H54 (cell line): Measurements from ENCODE around the gene SORBS2.

Source experiments
- DNase-seq: peaks from one replicate; pipeline ENCODE4 v3.0.0; 2011; ENCODE audit warnings: low spot score, mixed read lengths; ENCODE audit not compliant: insufficient read length
- FAIRE-seq: peaks from 3 replicates; lab custom pipeline; 2011; peaks lifted over from hg19 to GRCh38; lab: Jason Lieb, UNC
- POLR2A ChIP-seq: IDR thresholded peaks from 2 replicates; pipeline ENCODE4 v1.6.1; 2011; ENCODE audit warnings: low read depth, mild to moderate bottlenecking, low read length

Gene SORBS2

DNA sequence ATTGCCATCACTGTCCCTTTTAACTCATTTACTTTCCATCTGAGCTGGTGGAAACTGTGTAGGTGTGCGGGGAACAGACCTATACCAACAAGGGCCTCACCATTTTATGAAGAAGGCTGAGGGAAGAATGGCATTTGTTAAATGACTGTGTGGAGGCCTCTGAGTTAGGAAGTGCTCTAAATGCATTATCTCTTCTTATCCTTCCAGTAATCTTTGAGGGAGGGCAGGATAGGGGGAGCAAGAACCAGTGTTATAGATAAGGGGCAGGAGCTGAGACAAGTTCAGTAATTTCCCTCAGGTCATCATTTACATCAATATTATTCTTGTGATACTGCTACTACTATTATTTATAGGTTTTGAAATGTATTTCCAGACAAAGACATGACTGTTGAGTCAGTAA, 154.3 kb downstream of the SORBS2 start:
- TF ChIP-seq POLR2A, result no peak
- FAIRE-seq (no peak), DNase-seq (no peak)

DNA sequence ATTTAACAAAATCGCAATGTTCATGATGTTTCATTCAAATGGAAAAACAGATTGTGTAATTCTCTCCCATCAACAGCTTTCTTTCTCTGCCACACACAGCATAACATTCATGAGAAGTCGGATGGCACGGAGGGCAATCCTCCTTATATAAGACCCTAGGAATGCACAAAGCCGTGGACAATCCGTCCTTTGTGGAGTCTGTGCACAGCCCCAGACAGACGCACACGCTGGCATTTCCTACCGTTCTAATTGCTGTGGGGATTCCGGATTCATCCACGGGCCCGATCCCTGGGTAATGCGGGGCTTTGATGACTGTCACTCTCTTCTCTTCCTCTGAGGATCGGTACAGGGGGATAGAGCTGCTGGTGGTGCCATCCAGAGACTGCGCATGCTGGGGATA, 154.8 kb downstream of the SORBS2 start:
- DNase-seq (no peak), FAIRE-seq (no peak)
- TF ChIP-seq POLR2A, result no peak

DNA sequence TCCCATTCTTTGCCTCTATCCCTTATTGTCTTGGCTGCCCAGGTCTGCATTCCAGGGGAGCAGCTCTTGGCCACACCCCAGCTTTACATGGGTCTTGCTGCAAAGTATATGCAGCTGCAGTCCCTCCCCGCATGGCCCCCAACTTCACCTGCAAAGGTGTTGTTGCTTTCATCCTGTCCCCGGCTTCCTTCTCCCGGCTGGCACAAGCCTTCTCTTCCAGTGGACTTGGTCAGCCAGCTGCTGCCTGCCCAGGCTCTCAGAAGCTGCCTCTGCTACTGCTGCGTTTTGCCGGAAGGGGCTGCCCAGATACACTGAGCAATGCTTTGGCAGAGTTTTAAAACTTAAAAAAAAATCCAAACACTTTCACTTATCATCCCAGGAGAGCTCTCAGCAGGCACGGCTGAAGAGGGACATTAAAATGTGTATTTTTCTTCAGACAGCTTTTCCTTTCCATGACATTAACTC, 155.5 kb downstream of the SORBS2 start:
- FAIRE-seq (no peak), DNase-seq (no peak)
- no peak for TF ChIP-seq POLR2A

DNA sequence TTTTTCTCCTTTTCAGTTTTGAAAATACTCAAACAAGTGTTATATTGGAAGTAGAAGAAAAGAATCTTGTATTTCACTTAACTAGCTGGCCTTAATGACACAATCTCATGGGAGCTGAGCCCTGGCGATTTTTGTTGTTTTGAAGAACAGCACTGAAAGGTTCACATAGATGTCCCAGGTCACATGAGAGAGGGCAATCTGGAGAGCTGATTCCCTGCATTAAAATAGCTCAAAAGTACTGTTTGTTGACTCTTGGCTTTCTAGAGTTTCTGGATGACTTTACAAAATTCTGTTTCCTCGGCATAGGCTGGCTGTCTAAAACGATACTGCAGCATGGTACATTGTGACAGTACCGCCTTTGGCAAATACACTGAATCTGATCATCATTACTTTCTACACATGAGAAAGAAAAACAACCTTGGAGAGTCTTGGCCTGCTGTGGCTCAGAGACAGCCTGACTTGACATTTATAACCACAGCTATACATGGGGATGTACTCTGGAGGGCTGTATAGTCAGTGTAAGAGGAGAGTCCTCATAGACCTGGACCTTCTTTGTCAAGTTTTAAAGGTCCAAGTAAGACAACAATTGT, 156.9 kb downstream of the SORBS2 start:
- DNase-seq, result no peak
- TF ChIP-seq POLR2A, result no peak

DNA sequence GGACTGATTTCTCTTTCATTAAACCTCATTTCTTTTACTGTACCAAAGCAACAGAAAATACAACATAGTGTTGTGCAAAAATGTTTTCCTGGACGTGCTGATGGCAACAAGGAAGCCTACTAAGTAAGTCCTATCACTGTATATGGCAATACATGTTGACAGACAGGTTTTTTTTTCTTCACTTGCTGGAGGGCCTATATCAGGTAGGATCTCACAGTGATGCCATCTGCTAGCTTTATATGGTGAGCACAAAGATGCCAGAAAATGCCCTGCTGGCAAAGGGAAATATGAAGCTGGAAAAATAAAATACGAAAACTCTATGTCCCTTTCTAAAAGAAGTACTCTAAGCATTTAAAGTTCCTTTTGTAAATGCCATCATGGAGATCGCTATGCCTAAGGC, 157.7 kb downstream of the SORBS2 start:
- FAIRE-seq, result no peak
- no peak for DNase-seq
- no peak for TF ChIP-seq POLR2A

More for the DNA sequence above, 156.9 kb downstream of the SORBS2 start:
- no peak for FAIRE-seq

DNA sequence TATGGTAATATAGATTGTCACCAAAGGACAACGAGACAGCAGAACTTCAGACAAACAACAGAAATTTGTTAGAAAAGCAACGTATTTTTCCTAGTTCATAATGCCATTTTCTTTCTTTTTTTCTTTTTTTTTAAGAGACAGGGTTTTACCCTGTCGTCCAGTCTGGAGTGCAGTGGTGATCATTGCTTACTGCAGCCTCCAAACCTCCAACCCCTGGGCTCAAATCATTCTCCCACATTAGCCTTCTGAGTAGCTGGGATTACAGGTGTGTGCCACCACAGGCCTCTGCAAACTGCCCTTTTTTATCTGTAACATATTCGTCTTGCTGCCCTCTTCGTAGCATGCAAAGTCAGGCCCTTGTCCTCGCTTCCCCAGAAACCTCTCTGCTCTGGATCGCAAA, 160.1 kb downstream of the SORBS2 start:
- FAIRE-seq (no peak), DNase-seq (no peak)
- no peak for TF ChIP-seq POLR2A

DNA sequence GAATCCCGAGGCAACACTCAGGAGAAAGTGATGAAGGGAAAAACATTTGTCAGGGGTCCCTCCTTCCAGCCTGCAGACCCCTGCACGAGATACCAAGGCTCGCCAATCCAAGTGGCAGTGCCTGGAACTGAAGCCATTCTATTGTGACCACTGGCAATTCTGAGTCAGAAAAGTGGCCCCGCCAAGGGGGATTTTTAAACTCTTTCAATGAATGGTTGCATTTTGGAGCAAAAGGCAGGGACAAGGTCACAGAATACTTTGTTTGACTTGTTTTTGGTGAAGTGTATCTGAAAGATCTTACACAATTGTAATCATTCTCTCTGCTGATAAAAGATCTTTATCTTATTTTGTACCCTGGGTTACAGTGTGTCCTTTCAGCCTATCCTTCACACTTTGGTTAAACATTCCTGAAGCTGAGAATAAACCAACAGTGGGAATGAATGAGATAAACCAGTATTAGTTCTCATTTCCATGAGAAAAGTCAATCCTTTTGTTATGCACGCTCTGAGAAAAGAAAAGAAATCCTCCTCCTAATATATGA, 160.8 kb downstream of the SORBS2 start:
- no peak for TF ChIP-seq POLR2A
- DNase-seq (no peak), FAIRE-seq (no peak)

DNA sequence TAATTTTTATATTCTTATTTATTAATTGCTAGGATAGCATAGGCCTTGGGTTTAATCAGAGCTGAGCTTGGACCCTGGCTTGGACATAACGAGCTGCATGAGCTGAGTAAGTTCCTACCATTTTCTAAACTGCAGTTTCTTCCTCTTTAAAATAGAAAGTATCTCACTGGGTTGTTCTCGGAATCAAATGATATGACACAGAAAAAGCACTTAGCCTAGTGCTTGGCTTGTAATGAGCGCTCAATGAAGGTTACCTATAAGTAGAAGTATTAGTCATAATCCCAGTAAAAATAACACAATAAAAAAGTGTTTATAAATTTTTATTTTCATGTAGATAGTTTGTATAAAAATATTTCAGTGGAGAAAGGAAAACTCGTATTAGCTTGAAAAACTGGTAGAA, 163.4 kb downstream of the SORBS2 start:
- no peak for TF ChIP-seq POLR2A
- FAIRE-seq, result no peak
- no peak for DNase-seq

DNA sequence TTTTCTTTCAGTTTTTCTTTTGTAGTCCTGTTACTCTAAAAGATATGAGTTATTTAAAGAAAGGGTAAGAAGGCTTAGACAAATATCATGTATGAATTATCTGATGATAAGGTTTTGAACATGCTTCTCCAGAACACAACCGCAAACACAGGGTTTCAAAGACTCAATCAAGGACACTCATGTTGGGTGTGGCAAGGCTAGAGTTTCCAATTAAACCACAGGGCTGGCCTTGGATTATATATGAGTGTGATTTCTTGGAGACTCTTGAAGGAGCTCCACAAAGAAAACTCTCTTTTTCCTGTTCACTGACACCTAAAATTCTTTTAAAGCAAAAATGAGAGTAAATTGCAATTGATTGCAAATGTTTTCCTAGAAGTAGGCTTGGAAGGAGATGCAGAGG, 166.6 kb downstream of the SORBS2 start:
- DNase-seq, result no peak
- TF ChIP-seq POLR2A, result no peak
- no peak for FAIRE-seq

DNA sequence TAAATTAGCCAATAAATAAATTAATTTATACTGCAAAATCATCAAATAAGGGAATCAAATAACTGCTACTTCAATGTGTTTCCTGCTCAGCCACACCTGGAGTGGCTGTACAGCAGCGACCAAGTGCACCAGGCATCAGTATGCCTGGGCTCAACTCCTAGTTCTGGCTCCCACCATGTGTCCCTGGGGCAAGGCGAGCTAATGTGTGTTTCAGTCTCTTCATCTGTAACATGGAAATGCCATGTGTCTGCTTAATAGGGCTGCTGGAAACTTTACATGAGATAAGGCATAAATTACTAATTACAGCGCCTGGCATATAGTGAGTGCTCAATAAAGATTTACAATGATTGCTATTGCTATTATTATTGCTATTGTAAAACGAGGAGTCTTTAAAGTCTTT, 167.6 kb downstream of the SORBS2 start:
- no peak for DNase-seq
- TF ChIP-seq POLR2A, result no peak
- FAIRE-seq, result no peak

DNA sequence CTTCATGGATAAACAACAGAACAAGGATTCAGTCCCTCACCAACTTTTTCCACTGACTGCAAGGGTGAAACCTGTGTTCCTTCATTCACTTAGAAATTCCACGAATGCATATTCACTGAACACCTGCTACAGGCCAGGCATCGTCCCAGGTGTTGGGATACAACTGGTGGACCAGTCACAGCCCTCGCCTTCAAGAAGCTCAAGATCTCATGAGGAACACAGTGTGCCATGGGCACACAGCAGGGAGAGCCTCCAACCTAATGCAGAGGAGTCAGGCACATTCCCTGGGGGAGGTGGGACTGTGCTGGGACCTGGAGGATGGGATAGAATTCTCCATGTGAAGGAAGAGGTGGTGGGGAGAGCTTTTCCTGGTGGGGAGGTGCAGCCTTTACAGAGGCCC, 169.1 kb downstream of the SORBS2 start:
- TF ChIP-seq POLR2A, result no peak
- DNase-seq, result no peak
- no peak for FAIRE-seq

DNA sequence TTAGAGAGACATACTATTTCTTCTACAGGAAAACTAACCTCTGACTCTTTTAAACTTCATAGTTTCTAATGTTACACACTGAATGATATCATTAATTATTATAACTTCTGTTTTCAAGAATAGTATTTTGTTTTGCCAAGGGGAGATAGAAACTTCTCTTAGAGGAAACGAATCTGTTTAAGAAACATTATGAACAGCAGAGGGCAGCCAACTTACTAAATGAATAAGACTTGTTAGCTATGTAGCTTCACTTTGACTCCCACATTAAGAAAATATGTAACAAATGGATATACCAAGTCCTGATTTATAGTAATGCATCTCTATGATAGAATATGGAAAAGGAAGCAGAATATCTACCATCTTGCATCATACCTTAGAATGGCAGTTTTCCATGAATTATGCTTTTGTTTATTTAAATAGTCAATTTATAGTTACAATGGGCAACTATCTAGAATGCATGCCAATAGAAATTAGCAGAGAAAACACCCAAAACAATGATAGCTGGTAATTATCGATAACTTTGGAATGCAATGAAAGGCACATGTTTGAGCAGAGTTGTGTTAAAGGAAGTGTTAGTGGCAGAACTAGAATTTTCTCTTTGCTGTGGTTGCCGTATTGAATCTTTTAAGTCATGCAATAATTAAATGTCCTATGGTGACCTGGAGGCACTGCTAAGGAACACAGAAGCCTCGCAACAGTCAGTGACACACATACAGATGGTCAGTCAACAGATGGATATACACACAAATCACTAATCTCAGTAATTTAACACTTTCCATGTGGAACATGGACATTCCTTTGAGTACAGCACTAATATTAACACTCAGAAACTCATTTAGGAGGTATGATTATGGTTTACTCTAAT, 171.0 kb downstream of the SORBS2 start:
- DNase-seq (no peak), FAIRE-seq (no peak)
- TF ChIP-seq POLR2A, result no peak

DNA sequence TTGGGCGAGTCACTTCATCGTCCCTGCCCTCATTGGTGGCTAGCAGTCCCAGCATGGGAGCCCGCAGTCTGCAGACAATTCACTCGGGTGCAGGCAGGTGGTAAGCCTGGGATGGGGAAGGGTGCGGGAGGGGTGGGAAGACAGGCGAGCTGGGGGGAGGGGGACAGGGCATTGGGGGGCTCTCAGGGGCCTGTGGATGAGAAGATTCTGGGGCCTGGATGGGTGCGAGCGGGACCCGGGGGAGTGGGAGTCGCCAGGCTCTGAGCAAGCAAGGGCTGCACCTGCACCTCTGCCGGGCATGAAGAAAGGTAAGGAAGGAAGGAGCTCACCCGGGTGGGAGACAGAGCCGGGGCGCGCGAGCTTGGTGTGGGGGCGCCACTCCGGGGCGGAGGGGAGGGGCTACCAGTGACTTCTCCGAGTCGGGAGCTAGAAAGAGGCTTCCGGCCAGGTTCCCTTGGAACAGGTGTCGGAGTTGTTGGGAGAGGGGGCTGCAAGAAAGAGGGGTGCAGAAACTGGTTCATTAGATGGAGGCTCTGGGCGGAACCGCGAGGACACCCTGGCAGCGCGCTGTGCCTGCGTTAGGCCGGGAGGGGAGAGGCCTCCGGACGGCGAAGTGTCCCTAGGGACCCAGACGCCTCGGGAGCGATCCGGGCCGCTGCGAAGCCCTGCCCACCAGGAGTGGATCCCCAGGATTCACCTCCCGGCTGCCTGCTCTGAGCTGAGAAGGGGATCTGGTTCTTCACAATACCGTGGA, 173.3 kb downstream of the SORBS2 start:
- no peak for TF ChIP-seq POLR2A
- DNase-seq, result no peak
- no peak for FAIRE-seq

DNA sequence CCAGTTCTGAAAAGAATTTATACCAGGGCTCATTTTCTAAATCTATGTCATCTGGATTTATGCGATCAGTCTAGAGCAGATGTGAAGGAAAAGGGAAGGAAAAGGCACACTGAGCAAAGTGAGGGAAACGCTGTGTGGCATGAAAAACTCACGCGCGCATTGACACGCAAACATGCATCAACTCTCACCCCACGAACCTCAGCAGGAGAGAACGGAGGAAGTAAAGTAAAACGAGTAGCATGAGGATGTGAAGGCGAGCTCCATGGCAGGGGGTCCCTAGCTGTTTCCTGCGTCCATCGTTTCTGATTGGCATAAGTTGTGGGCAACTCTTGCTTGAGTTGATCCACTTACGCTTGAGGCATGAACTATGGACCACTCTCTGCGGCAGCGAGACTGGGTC, 173.9 kb downstream of the SORBS2 start:
- DNase-seq, result no peak
- no peak for TF ChIP-seq POLR2A
- no peak for FAIRE-seq
